ENCODE measurements around the gene SDHA.

DNA sequence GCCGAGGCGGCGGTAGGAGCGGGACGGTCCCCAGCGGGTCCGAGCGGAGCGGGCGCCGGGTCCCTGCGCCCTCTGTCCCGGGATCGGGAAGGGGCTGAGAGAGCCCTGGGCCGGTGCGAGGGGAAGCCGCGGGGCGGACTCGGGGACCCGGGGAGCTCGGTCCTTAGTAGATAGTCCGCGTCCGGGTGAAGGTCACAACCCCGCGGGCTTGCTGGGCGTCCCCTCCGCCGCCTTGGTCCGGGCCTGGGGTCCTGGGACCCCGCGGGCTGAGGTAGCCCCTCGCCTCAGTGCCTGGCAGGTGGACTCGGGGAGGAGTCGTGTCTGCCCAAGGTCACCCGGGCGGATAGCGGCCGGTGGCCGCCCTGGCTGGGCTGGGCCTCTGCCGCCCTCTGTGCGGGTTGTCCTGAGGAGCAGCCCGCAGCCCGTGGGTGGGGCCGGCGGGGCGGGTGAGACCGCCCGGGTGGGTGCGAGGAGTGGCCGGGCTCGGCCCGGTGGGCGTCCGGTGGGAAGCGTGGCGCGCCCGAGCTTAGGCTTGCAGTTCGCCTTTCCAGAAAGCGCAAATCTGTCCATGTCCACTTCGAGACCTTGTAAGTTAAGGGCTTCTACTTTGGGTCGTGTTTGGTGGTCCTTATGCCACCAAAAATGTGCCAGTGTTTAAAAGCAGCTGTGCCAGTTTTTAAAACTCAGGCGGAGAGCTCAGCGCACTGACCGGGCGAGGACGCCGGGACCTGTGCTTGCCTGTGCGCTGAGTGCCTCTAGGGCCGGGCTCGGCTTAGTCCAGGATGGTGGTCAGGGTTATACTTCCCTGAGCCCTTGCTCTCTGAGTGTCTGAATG, 554 bp downstream of the SDHA start:
- TF ChIP-seq, protein P1, sequence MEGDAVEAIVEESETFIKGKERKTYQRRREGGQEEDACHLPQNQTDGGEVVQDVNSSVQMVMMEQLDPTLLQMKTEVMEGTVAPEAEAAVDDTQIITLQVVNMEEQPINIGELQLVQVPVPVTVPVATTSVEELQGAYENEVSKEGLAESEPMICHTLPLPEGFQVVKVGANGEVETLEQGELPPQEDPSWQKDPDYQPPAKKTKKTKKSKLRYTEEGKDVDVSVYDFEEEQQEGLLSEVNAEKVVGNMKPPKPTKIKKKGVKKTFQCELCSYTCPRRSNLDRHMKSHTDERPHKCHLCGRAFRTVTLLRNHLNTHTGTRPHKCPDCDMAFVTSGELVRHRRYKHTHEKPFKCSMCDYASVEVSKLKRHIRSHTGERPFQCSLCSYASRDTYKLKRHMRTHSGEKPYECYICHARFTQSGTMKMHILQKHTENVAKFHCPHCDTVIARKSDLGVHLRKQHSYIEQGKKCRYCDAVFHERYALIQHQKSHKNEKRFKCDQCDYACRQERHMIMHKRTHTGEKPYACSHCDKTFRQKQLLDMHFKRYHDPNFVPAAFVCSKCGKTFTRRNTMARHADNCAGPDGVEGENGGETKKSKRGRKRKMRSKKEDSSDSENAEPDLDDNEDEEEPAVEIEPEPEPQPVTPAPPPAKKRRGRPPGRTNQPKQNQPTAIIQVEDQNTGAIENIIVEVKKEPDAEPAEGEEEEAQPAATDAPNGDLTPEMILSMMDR (IDR thresholded peaks at IDR 0.05) = no peak
- no peak for TF ChIP-seq ZFX (IDR thresholded peaks at IDR 0.05; ENCODE audit: borderline replicate concordance)

Measured in 22Rv1 (cell line).